Neural cell (in vitro differentiated cells): Measurements from ENCODE around the gene HMBS. TPM values are rescaled to one million over a fixed set of nuclear protein-coding genes. Genes with fewer than 3 reads are reported as not detected.

Experiments used
- H2AFZ ChIP-seq: fragments of 200-600, 300-800 bp; sonication (generic), shearing (Covaris generic); 2 replicates; pipeline ENCODE4 v1.6.0; 2014; ENCODE audit warnings: low read depth, mild to moderate bottlenecking, antibody characterized with exemption, low read length, moderate library complexity
- H3F3A ChIP-seq: fragments of 200-600 bp; shearing (Covaris generic); 2 replicates; pipeline ENCODE4 v1.6.1; 2016; ENCODE audit warnings: mild to moderate bottlenecking, moderate library complexity, mixed read lengths, antibody characterized with exemption, low read length; ENCODE audit not compliant: insufficient read depth, poor library complexity, severe bottlenecking
- H3K27ac ChIP-seq: fragments of 200-600, 300-800 bp; sonication (generic), shearing (Covaris generic); 2 replicates; pipeline ENCODE4 v1.5.1; 2014; ENCODE audit warnings: mild to moderate bottlenecking, low read length, moderate library complexity
- H3K27me3 ChIP-seq: fragments of 300-800, 200-600 bp; sonication (generic), shearing (Covaris generic); 2 replicates; pipeline ENCODE4 v1.6.0; 2014; ENCODE audit warnings: mild to moderate bottlenecking, low read depth, low read length, moderate library complexity; ENCODE audit not compliant: insufficient read depth
- H3K36me3 ChIP-seq: fragments of 300-800, 200-600 bp; sonication (generic), shearing (Covaris generic); 2 replicates; pipeline ENCODE4 v1.5.1; 2014; ENCODE audit warnings: mild to moderate bottlenecking, antibody characterized with exemption, low read length, moderate library complexity; ENCODE audit not compliant: insufficient read depth
- H3K4me2 ChIP-seq: fragments of 300-800, 200-600 bp; sonication (generic), shearing (Covaris generic); 2 replicates; pipeline ENCODE4 v1.6.0; 2014; ENCODE audit warnings: mild to moderate bottlenecking, low read length
- H3K4me3 ChIP-seq: fragments of 300-800, 200-600 bp; sonication (generic), shearing (Covaris generic); 2 replicates; pipeline ENCODE4 v1.5.1; 2014; ENCODE audit warnings: mild to moderate bottlenecking, low read length, moderate library complexity
- H3K79me2 ChIP-seq: fragments of 200-600 bp; shearing (Covaris generic); replicated peaks from 2 replicates; pipeline ENCODE4 v1.6.0; 2014; ENCODE audit warnings: mild to moderate bottlenecking, low read length, moderate library complexity; ENCODE audit not compliant: insufficient read depth
- H3K9ac ChIP-seq: fragments of 300-800, 200-600 bp; sonication (generic), shearing (Covaris generic); 2 replicates; pipeline ENCODE4 v1.6.1; 2016; ENCODE audit warnings: mild to moderate bottlenecking, low read length, mixed read lengths
- H3K9me2 ChIP-seq: fragments of 200-600 bp; shearing (Covaris generic); 2 replicates; pipeline ENCODE4 v1.6.1; 2016; ENCODE audit warnings: mild to moderate bottlenecking, low read length, mixed read lengths; ENCODE audit not compliant: insufficient read depth
- H3K9me3 ChIP-seq: fragments of 200-600, 300-800 bp; sonication (generic), shearing (Covaris generic); 2 replicates; pipeline ENCODE4 v1.6.1; 2016; ENCODE audit warnings: mild to moderate bottlenecking, mixed run types, low read length, moderate library complexity, mixed read lengths
- H4K20me1 ChIP-seq: fragments of 200-600 bp; shearing (Covaris generic); 2 replicates; pipeline ENCODE4 v1.6.1; 2016; ENCODE audit warnings: mild to moderate bottlenecking, mixed run types; ENCODE audit not compliant: insufficient read depth
- EP300 ChIP-seq: fragments of 450-650 bp; conservative IDR thresholded peaks from 2 replicates; pipeline ENCODE4 v1.6.1; 2014; ENCODE audit warnings: antibody characterized with exemption, mild to moderate bottlenecking, moderate library complexity; ENCODE audit not compliant: poor library complexity, severe bottlenecking
- EZH2 ChIP-seq: fragments of 200-600, 300-800 bp; shearing (Covaris generic), sonication (generic); IDR thresholded peaks from 2 replicates; pipeline ENCODE4 v1.6.1; 2014; ENCODE audit warnings: antibody characterized with exemption, low read length, borderline replicate concordance, mild to moderate bottlenecking; ENCODE audit not compliant: insufficient read depth, poor library complexity, severe bottlenecking
- MXI1 ChIP-seq: fragments of 450-650 bp; conservative IDR thresholded peaks from 2 replicates; pipeline ENCODE4 v1.6.1; 2014; ENCODE audit warnings: antibody characterized with exemption, mild to moderate bottlenecking; ENCODE audit not compliant: poor library complexity, severe bottlenecking
- POLR2AphosphoS5 ChIP-seq: IDR thresholded peaks from 2 replicates; pipeline ENCODE4 v1.6.1; 2012
- RAD21 ChIP-seq: fragments of 450-650 bp; conservative IDR thresholded peaks from 2 replicates; pipeline ENCODE4 v1.6.1; 2014; ENCODE audit warnings: antibody characterized with exemption, mild to moderate bottlenecking, moderate library complexity
- SMC3 ChIP-seq: fragments of 450-650 bp; conservative IDR thresholded peaks from 2 replicates; pipeline ENCODE4 v1.6.1; 2014; ENCODE audit warnings: antibody characterized with exemption, mild to moderate bottlenecking, moderate library complexity; ENCODE audit not compliant: poor library complexity
- TAF1 ChIP-seq: IDR thresholded peaks from 2 replicates; pipeline ENCODE4 v1.6.1; 2012; ENCODE audit warnings: low read depth
- polyA plus RNA-seq: library from polyadenylated mRNA; depleted of rRNA; stranded (reverse); fragments of >200 nt; gene quantifications from 2 replicates; pipeline ENCODE4 v1.2.3, GENCODE V29; 2014
- TF ChIP-seq, protein P1 (sequence below): fragments of 450-650 bp; IDR thresholded peaks from 2 replicates; pipeline ENCODE4 v1.5.1; 2014; ENCODE audit warnings: antibody characterized with exemption, mild to moderate bottlenecking, moderate library complexity; ENCODE audit not compliant: poor library complexity, severe bottlenecking
- TF ChIP-seq, protein P2 (sequence below): IDR thresholded peaks from 2 replicates; pipeline ENCODE4 v1.6.1; 2012; ENCODE audit warnings: borderline replicate concordance

Gene HMBS
- polyA plus RNA-seq, 1 donor from 2014 or later: 15.9 TPM

DNA sequence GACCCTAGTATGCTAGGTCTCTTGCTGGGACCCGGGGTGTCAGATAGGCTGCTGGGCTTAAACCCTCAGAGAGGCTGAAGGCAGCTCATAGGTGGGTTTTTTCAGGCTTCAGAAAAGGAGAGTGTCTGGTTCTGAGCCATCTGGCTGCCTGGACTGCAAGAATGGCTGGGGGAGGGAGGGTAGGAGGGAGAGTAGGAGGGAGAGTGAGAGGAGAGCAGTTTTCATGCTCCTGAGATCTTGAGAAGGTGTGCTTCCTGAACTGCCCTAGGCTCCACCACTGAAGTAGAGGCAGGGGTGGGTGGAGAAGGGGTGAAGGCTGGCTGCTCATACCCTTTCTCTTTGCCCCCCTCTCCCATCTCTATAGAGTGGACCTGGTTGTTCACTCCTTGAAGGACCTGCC, 4.6 kb downstream of the HMBS start:
- Histone ChIP-seq H3K9me2 (no peaks in the 10 kb centered on the region), H3K4me2 (no peak overlapping the region), H3K9ac (no peak overlapping the region), H3K4me3 (no peak overlapping the region), H2AFZ (no peak overlapping the region), H3K9me3 (no peaks in the 10 kb centered on the region), H4K20me1 (no peaks in the 10 kb centered on the region), H3K27me3 (no peaks in the 10 kb centered on the region), H3F3A (peaks cover 4% of the 10 kb centered on the region), H3K27ac (no peak overlapping the region), H3K36me3 (no peaks in the 10 kb centered on the region), H3K79me2 (peaks cover 26% of the 10 kb centered on the region)
- TF ChIP-seq SMC3 (no peak), EP300 (no peak), RAD21 (no peak), TAF1 (no peak), POLR2AphosphoS5 (no peak), EZH2 (no peak), MXI1 (no peak)
- TF ChIP-seq, protein P1, sequence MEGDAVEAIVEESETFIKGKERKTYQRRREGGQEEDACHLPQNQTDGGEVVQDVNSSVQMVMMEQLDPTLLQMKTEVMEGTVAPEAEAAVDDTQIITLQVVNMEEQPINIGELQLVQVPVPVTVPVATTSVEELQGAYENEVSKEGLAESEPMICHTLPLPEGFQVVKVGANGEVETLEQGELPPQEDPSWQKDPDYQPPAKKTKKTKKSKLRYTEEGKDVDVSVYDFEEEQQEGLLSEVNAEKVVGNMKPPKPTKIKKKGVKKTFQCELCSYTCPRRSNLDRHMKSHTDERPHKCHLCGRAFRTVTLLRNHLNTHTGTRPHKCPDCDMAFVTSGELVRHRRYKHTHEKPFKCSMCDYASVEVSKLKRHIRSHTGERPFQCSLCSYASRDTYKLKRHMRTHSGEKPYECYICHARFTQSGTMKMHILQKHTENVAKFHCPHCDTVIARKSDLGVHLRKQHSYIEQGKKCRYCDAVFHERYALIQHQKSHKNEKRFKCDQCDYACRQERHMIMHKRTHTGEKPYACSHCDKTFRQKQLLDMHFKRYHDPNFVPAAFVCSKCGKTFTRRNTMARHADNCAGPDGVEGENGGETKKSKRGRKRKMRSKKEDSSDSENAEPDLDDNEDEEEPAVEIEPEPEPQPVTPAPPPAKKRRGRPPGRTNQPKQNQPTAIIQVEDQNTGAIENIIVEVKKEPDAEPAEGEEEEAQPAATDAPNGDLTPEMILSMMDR: no peak
- TF ChIP-seq, protein P2, sequence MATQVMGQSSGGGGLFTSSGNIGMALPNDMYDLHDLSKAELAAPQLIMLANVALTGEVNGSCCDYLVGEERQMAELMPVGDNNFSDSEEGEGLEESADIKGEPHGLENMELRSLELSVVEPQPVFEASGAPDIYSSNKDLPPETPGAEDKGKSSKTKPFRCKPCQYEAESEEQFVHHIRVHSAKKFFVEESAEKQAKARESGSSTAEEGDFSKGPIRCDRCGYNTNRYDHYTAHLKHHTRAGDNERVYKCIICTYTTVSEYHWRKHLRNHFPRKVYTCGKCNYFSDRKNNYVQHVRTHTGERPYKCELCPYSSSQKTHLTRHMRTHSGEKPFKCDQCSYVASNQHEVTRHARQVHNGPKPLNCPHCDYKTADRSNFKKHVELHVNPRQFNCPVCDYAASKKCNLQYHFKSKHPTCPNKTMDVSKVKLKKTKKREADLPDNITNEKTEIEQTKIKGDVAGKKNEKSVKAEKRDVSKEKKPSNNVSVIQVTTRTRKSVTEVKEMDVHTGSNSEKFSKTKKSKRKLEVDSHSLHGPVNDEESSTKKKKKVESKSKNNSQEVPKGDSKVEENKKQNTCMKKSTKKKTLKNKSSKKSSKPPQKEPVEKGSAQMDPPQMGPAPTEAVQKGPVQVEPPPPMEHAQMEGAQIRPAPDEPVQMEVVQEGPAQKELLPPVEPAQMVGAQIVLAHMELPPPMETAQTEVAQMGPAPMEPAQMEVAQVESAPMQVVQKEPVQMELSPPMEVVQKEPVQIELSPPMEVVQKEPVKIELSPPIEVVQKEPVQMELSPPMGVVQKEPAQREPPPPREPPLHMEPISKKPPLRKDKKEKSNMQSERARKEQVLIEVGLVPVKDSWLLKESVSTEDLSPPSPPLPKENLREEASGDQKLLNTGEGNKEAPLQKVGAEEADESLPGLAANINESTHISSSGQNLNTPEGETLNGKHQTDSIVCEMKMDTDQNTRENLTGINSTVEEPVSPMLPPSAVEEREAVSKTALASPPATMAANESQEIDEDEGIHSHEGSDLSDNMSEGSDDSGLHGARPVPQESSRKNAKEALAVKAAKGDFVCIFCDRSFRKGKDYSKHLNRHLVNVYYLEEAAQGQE: no peak

DNA sequence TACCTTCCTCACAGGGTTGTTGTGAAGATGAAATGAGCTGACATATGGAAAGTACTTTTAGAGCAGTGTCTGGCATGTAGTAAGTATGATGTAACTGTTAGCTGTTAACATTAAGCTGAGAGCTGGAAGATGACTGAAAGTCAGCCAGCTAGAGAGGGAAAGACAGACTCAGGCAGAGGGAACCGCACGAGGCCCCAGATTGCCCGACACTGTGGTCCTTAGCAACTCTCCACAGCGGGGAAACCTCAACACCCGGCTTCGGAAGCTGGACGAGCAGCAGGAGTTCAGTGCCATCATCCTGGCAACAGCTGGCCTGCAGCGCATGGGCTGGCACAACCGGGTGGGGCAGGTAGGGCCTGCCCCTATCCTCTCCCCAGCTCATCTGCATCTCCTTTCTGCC, 6.5 kb downstream of the HMBS start:
- no peaks in the 10 kb centered on the region for H4K20me1 ChIP-seq
- H3K79me2 ChIP-seq: peaks cover 23% of the 10 kb centered on the region
- H3K4me2 ChIP-seq: no peak overlapping the region
- H3K9ac ChIP-seq: no peak overlapping the region
- H3K9me2 ChIP-seq: no peaks in the 10 kb centered on the region
- H2AFZ ChIP-seq: no peak overlapping the region
- H3K4me3 ChIP-seq: no peak overlapping the region
- H3F3A ChIP-seq: no peaks in the 10 kb centered on the region
- no peak overlapping the region for H3K27ac ChIP-seq
- H3K36me3 ChIP-seq: no peaks in the 10 kb centered on the region
- H3K9me3 ChIP-seq: no peaks in the 10 kb centered on the region
- H3K27me3 ChIP-seq: no peaks in the 10 kb centered on the region
- TF ChIP-seq SMC3 (no peak), RAD21 (no peak)
- TF ChIP-seq, protein P1: no peak
